OCI-LY7 (cell line): ENCODE data around the gene MSL1. TPM values are rescaled to one million over a fixed set of nuclear protein-coding genes. Genes with fewer than 3 reads are reported as not detected.
A peak's percentile ranks its signal among the peaks of the same experiment; 100 is the strongest.

Source experiments
- BruUV-seq: library from RNA; stranded (reverse); fragments of 400-500 nt; replicated peaks from 2 replicates; lab custom pipeline; 2021; lab: Mats Ljungman, UMichigan
- CTCF ChIA-PET: fragments of 300-600 bp; sonication (Branson Sonifier 250); formaldehyde crosslinking; loops from one replicate; lab custom pipeline; 2022; ENCODE audit warnings: antibody characterized with exemption; ENCODE audit not compliant: unreplicated experiment; lab: Charles Lee
- POLR2A ChIA-PET: fragments of 300-600 bp; sonication (Branson Sonifier 250); formaldehyde crosslinking; loops from one replicate; lab custom pipeline; 2022; ENCODE audit warnings: antibody characterized with exemption; lab: Charles Lee
- DNase-seq: peaks from one replicate; pipeline ENCODE4 v3.0.0-alpha.2; 2015; ENCODE audit warnings: low spot score
- H2AFZ ChIP-seq: fragments of 200-600 bp; sonication (generic), shearing (Covaris generic); 2 replicates; pipeline ENCODE4 v1.6.1; 2014; ENCODE audit warnings: mild to moderate bottlenecking, antibody characterized with exemption, low read length, moderate library complexity
- H3K27ac ChIP-seq: fragments of 200-600 bp; sonication (generic); 2 replicates; pipeline ENCODE4 v1.5.1; 2014; ENCODE audit warnings: mixed run types, low read depth, mild to moderate bottlenecking, moderate library complexity, low read length, inconsistent platforms; ENCODE audit not compliant: poor library complexity, severe bottlenecking
- H3K36me3 ChIP-seq: fragments of 200-600 bp; sonication (generic); 2 replicates; pipeline ENCODE4 v1.6.1; 2014; ENCODE audit warnings: mild to moderate bottlenecking, antibody characterized with exemption, low read length, moderate library complexity, mixed read lengths; ENCODE audit not compliant: insufficient read depth
- H3K4me1 ChIP-seq: fragments of 200-600 bp; sonication (generic); 2 replicates; pipeline ENCODE4 v1.5.1; 2014; ENCODE audit warnings: mild to moderate bottlenecking, low read length; ENCODE audit not compliant: insufficient read depth, poor library complexity, severe bottlenecking
- H3K4me2 ChIP-seq: fragments of 200-600 bp; sonication (generic); 2 replicates; pipeline ENCODE4 v1.6.1; 2014; ENCODE audit warnings: mild to moderate bottlenecking, low read length
- H3K4me3 ChIP-seq: fragments of 200-600 bp; sonication (generic); 2 replicates; pipeline ENCODE4 v1.5.1; 2014; ENCODE audit warnings: mild to moderate bottlenecking, low read depth, low read length; ENCODE audit not compliant: poor library complexity, severe bottlenecking
- H3K79me2 ChIP-seq: fragments of 200-600 bp; sonication (generic); 2 replicates; pipeline ENCODE4 v1.6.1; 2016; ENCODE audit warnings: low read depth, mild to moderate bottlenecking, low read length, moderate library complexity, mixed read lengths; ENCODE audit not compliant: insufficient read depth
- H3K9me2 ChIP-seq: fragments of 200-600 bp; sonication (generic); 2 replicates; pipeline ENCODE4 v1.6.1; 2016; ENCODE audit warnings: mild to moderate bottlenecking, low read length, mixed read lengths; ENCODE audit not compliant: insufficient read depth
- H3K9me3 ChIP-seq: fragments of 200-600 bp; sonication (generic); 2 replicates; pipeline ENCODE4 v1.6.1; 2014; ENCODE audit warnings: mild to moderate bottlenecking, mixed run types, low read length, mixed read lengths
- H4K20me1 ChIP-seq: fragments of 200-600 bp; sonication (generic); 2 replicates; pipeline ENCODE4 v1.6.1; 2014; ENCODE audit warnings: mild to moderate bottlenecking, antibody characterized with exemption, low read length, moderate library complexity, mixed read lengths; ENCODE audit not compliant: insufficient read depth
- EZH2phosphoT487 ChIP-seq: fragments of 200-600 bp; sonication (generic); IDR thresholded peaks from 2 replicates; pipeline ENCODE4 v1.6.1; 2018; ENCODE audit warnings: low read depth, borderline replicate concordance, mild to moderate bottlenecking, mixed run types, antibody characterized with exemption, low read length, moderate library complexity, mixed read lengths
- intact Hi-C: fragments of 100-400 bp; cut with micrococcal nuclease; formaldehyde crosslinking; loops from one replicate; pipeline ENCODE4 v1.10.0; 2022; ENCODE audit not compliant: unreplicated experiment
- total RNA-seq, 2 experiments: library from RNA; depleted of rRNA in 1 of 2; stranded (reverse); fragments of >200 nt in 1 of 2; shearing (Covaris generic) in 1 of 2; gene quantifications; 2 replicates each; pipeline ENCODE4 v1.2.3, GENCODE V29; 2014 to 2022
- TF ChIP-seq, protein P1 (sequence below): fragments of 200-600 bp; sonication (generic); conservative IDR thresholded peaks from 2 replicates; pipeline ENCODE4 v1.5.1; 2014; ENCODE audit warnings: mild to moderate bottlenecking, antibody characterized with exemption, low read length, moderate library complexity, mixed read lengths

The MSL1 gene
- total RNA-seq, 2 experiments from 2014 or later = 95.4 to 97.2 TPM

DNA sequence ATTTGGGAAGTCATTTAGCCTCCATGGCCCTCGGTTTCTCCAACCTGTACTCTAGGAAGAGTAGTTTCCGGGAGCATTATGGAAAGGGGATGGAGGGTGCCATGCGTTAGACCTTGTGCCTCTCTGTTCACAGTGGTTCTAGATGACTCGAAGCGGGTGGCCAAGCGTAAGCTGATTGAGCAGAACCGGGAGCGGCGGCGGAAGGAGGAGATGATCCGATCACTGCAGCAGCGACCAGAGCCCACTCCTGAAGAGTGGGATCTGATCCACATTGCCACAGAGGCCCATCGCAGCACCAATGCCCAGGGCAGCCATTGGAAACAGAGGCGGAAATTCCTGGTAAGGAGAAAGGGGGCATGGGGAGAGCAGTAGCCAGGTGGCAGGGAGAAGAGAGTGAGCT, 37.3 kb upstream of the MSL1 start:
- Histone ChIP-seq H3K36me3 (no peaks in the 10 kb centered on the region), H3K27ac (no peak overlapping the region), H3K9me3 (no peaks in the 10 kb centered on the region), H3K4me2 (no peak overlapping the region), H3K9me2 (no peaks in the 10 kb centered on the region), H2AFZ (no peak overlapping the region), H4K20me1 (no peaks in the 10 kb centered on the region), H3K4me3 (no peak overlapping the region), H3K79me2 (no peaks in the 10 kb centered on the region), H3K4me1 (no peaks in the 10 kb centered on the region)
- no peak for TF ChIP-seq EZH2phosphoT487
- TF ChIP-seq, protein P1, sequence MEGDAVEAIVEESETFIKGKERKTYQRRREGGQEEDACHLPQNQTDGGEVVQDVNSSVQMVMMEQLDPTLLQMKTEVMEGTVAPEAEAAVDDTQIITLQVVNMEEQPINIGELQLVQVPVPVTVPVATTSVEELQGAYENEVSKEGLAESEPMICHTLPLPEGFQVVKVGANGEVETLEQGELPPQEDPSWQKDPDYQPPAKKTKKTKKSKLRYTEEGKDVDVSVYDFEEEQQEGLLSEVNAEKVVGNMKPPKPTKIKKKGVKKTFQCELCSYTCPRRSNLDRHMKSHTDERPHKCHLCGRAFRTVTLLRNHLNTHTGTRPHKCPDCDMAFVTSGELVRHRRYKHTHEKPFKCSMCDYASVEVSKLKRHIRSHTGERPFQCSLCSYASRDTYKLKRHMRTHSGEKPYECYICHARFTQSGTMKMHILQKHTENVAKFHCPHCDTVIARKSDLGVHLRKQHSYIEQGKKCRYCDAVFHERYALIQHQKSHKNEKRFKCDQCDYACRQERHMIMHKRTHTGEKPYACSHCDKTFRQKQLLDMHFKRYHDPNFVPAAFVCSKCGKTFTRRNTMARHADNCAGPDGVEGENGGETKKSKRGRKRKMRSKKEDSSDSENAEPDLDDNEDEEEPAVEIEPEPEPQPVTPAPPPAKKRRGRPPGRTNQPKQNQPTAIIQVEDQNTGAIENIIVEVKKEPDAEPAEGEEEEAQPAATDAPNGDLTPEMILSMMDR = no peak
- intact Hi-C loops = no loop called here
- ChIA-PET CTCF (no interaction called here), POLR2A (interaction anchor here (0.6 kb wide), 1 partner anchor 166 kb away, joined by 4 read pairs; no protein-coding TSS in a partner anchor)
- no peak for DNase-seq
- BruUV-seq = no TSS peak

DNA sequence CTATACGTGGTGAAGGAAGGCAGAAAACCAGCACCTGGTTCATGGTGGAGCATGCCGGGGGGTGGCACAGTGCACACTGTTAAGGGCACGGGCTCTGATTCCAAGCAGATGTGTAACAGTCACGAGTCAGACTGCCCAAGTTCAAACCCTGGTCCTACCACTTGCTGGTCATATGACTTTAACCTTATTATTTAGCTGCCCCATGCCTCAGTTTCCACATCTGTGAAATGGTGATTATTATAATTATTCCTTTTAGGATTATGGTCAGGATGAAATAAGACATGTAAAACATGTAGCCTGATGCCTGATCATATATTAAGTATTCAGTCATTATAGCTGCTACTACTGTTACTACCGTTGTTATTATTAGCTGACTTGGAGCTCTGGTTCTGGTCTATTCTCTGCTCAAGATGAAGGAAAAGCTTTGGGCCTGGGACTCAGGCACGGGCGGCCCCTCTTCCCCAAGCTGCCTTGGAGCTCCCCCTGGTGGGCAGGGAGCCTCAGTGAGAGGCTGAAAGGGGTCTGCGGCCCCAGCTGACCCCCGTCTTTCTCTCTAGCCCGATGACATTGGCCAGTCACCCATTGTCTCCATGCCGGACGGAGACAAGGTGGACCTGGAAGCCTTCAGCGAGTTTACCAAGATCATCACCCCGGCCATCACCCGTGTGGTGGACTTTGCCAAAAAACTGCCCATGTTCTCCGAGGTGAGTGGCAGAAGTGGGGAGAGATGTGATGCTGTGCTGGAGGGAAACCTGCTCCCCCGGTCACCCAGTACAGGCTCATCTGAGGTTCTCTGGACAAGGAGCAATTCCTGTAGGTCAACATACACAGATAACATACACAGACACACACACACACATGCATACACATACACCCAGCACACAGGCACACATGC, 35.4 kb upstream of the MSL1 start:
- no peak overlapping the region for H3K27ac ChIP-seq
- no peak overlapping the region for H3K4me2 ChIP-seq
- no peaks in the 10 kb centered on the region for H3K79me2 ChIP-seq
- H2AFZ ChIP-seq = no peak overlapping the region
- TF ChIP-seq, protein P1 = peak; percentile 99
- no peak for TF ChIP-seq EZH2phosphoT487
- H3K4me3 ChIP-seq = no peak overlapping the region
- intact Hi-C loops = loop anchor here (1.0 kb wide), 2 partner anchors 25 to 73 kb away; no protein-coding TSS in a partner anchor
- peak; percentile 77 for DNase-seq
- no peaks in the 10 kb centered on the region for H3K36me3 ChIP-seq
- H4K20me1 ChIP-seq = no peaks in the 10 kb centered on the region
- H3K9me3 ChIP-seq = no peaks in the 10 kb centered on the region
- BruUV-seq = no TSS peak
- H3K4me1 ChIP-seq = no peaks in the 10 kb centered on the region
- no peaks in the 10 kb centered on the region for H3K9me2 ChIP-seq
- ChIA-PET CTCF (interaction anchor here (0.5 to 1.3 kb wide), 6 partner anchors 11 to 104 kb away, joined by 3 to 9 read pairs (median 4); no protein-coding TSS in a partner anchor), POLR2A (no interaction called here)
